Measurements from ENCODE around the gene KLK8.

The KLK8 gene

DNA sequence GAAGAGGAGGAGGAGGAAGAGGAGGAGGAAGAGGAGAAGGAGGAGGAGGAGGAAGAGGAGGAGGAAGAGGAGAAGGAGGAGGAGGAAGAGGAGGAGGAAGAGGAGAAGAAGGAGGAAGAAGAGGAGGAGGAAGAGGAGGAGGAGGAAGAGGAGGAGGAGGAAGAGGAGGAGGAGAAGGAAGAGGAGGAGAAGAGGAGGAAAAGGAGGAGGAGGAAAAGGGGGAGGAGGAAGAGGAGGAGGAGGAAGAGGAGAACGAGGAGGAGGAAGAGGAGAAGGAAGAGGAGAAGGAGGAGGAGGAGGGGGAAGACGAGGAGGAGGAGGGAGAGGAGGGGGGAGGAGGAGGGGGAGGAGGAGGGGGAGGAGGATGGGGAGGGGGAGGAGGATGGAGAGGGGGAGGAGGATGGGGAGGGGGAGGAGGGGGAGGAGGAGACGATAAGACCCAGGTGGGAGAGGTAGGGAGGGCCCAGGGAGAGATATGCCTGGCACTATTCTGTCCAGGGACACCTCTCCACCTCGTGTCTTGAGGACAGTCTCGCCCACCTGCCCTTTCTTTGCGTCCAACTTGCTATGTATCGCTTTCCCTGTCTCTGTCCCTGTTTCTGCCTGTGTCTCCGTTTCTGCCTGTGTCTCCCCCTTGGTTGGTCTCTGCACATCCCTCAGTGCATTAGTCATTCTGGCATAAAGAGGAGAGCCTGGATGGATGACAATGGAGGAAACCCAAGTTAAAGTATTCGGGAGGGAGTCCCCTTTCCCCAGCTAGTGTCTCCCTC lies 41.5 kb downstream of the KLK8 start:
- Histone ChIP-seq H3K4me3 (ENCODE audit: low read depth, low read length) (no peak overlapping the region), H3K36me3 (ENCODE audit: control insufficient read depth in 2 of 2, insufficient read depth in 1 of 2, low read length in 2 of 2) (no peaks in the 10 kb centered on the region), H3K4me1 (ENCODE audit: control insufficient read depth, insufficient read depth, low read length) (no peaks in the 10 kb centered on the region), H3K27ac (ENCODE audit: extremely low read depth, low read depth, low read length) (no peak overlapping the region), H3K9me3 (ENCODE audit: control insufficient read depth, insufficient read depth, low read depth, low read length) (no peaks in the 10 kb centered on the region)
- ChIA-PET POLR2A (no interaction called here), CTCF (no interaction called here)
- TF ChIP-seq ZNF202 (tag by site-specific recombination; IDR thresholded peaks at IDR 0.05; ENCODE audit: borderline replicate concordance) = no peak
- TF ChIP-seq, protein P1, sequence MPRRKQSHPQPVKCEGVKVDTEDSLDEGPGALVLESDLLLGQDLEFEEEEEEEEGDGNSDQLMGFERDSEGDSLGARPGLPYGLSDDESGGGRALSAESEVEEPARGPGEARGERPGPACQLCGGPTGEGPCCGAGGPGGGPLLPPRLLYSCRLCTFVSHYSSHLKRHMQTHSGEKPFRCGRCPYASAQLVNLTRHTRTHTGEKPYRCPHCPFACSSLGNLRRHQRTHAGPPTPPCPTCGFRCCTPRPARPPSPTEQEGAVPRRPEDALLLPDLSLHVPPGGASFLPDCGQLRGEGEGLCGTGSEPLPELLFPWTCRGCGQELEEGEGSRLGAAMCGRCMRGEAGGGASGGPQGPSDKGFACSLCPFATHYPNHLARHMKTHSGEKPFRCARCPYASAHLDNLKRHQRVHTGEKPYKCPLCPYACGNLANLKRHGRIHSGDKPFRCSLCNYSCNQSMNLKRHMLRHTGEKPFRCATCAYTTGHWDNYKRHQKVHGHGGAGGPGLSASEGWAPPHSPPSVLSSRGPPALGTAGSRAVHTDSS (tag by site-specific recombination; IDR thresholded peaks at IDR 0.05) = peak; percentile 81
- TF ChIP-seq ZNF175 (tag by site-specific recombination; IDR thresholded peaks at IDR 0.05) = no peak
- TF ChIP-seq, protein P2, sequence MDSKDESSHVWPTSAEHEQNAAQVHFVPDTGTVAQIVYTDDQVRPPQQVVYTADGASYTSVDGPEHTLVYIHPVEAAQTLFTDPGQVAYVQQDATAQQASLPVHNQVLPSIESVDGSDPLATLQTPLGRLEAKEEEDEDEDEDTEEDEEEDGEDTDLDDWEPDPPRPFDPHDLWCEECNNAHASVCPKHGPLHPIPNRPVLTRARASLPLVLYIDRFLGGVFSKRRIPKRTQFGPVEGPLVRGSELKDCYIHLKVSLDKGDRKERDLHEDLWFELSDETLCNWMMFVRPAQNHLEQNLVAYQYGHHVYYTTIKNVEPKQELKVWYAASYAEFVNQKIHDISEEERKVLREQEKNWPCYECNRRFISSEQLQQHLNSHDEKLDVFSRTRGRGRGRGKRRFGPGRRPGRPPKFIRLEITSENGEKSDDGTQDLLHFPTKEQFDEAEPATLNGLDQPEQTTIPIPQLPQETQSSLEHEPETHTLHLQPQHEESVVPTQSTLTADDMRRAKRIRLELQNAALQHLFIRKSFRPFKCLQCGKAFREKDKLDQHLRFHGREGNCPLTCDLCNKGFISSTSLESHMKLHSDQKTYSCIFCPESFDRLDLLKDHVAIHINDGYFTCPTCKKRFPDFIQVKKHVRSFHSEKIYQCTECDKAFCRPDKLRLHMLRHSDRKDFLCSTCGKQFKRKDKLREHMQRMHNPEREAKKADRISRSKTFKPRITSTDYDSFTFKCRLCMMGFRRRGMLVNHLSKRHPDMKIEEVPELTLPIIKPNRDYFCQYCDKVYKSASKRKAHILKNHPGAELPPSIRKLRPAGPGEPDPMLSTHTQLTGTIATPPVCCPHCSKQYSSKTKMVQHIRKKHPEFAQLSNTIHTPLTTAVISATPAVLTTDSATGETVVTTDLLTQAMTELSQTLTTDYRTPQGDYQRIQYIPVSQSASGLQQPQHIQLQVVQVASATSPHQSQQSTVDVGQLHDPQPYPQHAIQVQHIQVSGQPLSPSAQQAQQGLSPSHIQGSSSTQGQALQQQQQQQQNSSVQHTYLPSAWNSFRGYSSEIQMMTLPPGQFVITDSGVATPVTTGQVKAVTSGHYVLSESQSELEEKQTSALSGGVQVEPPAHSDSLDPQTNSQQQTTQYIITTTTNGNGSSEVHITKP (tag by site-specific recombination; IDR thresholded peaks at IDR 0.05) = peak; percentile 77
- no peak for TF ChIP-seq ZNF341 (tag by site-specific recombination; IDR thresholded peaks at IDR 0.05; ENCODE audit: low read depth)
- no peak for TF ChIP-seq ZSCAN23 (tag by site-specific recombination; IDR thresholded peaks at IDR 0.05)
- no peak for TF ChIP-seq ZNF394 (tag by site-specific recombination; IDR thresholded peaks at IDR 0.05; ENCODE audit: borderline replicate concordance)
- TF ChIP-seq ZNF223 (tag by site-specific recombination; IDR thresholded peaks at IDR 0.05) = peak; percentile 58; the same call in 1 of the 2 replicates

DNA sequence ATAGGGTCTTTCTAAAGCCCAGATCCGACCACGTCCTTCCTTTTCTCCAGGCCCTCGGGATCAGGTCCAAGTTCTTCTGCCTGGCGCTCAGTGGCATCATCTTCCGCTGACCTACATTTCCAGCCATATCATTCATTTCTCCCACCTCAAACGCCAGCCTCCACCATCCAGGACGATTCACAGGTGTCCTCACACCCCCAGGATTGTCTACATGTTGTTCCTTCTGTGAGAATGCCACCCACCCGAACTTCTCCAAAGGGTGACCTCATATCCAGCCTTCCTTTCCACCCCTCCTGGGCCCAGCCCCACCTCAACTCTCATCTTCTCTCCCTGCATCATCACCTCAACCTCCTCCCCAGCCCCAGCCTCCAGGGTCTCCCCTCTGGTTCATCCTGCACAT lies 43.8 kb downstream of the KLK8 start:
- POLR2A ChIA-PET = no interaction called here
- Histone ChIP-seq H3K4me3 (ENCODE audit: low read depth, low read length) (no peak overlapping the region), H3K4me1 (ENCODE audit: control insufficient read depth, insufficient read depth, low read length) (no peaks in the 10 kb centered on the region), H3K36me3 (ENCODE audit: control insufficient read depth in 2 of 2, insufficient read depth in 1 of 2, low read length in 2 of 2) (no peaks in the 10 kb centered on the region), H3K27ac (ENCODE audit: extremely low read depth, low read depth, low read length) (no peak overlapping the region), H3K9me3 (ENCODE audit: control insufficient read depth, insufficient read depth, low read depth, low read length) (no peaks in the 10 kb centered on the region)
- TF ChIP-seq ZFHX2 (tag by site-specific recombination; conservative IDR thresholded peaks at IDR 0.05) = peak; percentile 56
- peak; percentile 59 for TF ChIP-seq EGR2 (tag by site-specific recombination; IDR thresholded peaks at IDR 0.05; ENCODE audit: low read depth)
- TF ChIP-seq, protein P3, sequence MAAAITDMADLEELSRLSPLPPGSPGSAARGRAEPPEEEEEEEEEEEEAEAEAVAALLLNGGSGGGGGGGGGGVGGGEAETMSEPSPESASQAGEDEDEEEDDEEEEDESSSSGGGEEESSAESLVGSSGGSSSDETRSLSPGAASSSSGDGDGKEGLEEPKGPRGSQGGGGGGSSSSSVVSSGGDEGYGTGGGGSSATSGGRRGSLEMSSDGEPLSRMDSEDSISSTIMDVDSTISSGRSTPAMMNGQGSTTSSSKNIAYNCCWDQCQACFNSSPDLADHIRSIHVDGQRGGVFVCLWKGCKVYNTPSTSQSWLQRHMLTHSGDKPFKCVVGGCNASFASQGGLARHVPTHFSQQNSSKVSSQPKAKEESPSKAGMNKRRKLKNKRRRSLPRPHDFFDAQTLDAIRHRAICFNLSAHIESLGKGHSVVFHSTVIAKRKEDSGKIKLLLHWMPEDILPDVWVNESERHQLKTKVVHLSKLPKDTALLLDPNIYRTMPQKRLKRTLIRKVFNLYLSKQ (tag by site-specific recombination; IDR thresholded peaks at IDR 0.05; ENCODE audit: borderline replicate concordance) = no peak
- CTCF ChIA-PET = interaction anchor here (0.7 kb wide), 1 partner anchor 326 kb away, joined by 5 read pairs; no protein-coding TSS in a partner anchor

DNA sequence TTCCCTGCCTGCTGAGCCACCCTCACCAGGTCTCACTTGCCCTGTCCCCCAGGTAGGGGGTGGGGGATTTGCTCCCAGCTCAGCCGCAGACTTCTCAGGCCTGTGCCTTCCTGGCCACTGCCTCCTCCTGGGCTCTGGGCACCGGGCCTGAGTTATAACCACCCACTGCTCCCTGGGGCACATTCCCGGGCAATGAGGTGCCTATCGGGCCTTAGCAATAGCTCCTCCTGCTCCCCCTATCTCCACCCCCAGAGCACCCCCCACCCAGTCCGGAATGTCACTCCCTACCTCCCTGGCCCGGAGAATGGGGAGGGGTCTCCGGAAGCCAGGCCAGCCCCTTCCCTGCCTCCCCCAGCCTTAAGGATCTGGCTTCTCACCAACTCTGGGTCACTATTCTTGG lies 48.5 kb downstream of the KLK8 start, which contains the start of gene KLK5:
TSS of gene KLK5 (minus strand) at position 129 of the 400 bp plus-strand sequence. CDS start 381 bp downstream, outside the sequence.
- Histone ChIP-seq H3K4me1 (ENCODE audit: control insufficient read depth, insufficient read depth, low read length) (no peaks in the 10 kb centered on the region), H3K4me3 (ENCODE audit: low read depth, low read length) (no peak within 1 kb of the TSS), H3K9me3 (ENCODE audit: control insufficient read depth, insufficient read depth, low read depth, low read length) (no peaks in the 10 kb centered on the region), H3K36me3 (ENCODE audit: control insufficient read depth in 2 of 2, insufficient read depth in 1 of 2, low read length in 2 of 2) (no peaks in the 10 kb centered on the region), H3K27ac (ENCODE audit: extremely low read depth, low read depth, low read length) (no peak within 1 kb of the TSS)
- CTCF ChIA-PET = interaction anchor here (0.5 kb wide), 1 partner anchor 20 kb away, joined by 3 read pairs; no protein-coding TSS in a partner anchor
- POLR2A ChIA-PET = no interaction called here
- TF ChIP-seq GLIS2 (tag by site-specific recombination; IDR thresholded peaks at IDR 0.05) (0 out of 2 replicates have a peak, but pooled peaks have one; percentile 13), ZNF324 (tag by site-specific recombination; IDR thresholded peaks at IDR 0.05) (no peak), ZNF416 (tag by site-specific recombination; IDR thresholded peaks at IDR 0.05) (no peak), ZNF311 (tag by site-specific recombination; IDR thresholded peaks at IDR 0.05; ENCODE audit: borderline replicate concordance) (no peak)

All from HEK293 (cell line).